GM19455 (cell line): Measurements from ENCODE around the gene MAPK10.

ENCODE experiments used
- ATAC-seq: cut with Tn5 transposase; IDR thresholded peaks from one replicate; pipeline ENCODE4 v1.9.1; 2021; ENCODE audit not compliant: unreplicated experiment

The MAPK10 gene

GRCh38 chr4:86279293-86279960 is 80.4 kb downstream of the MAPK10 start:
- ATAC-seq, result no peak

DNA sequence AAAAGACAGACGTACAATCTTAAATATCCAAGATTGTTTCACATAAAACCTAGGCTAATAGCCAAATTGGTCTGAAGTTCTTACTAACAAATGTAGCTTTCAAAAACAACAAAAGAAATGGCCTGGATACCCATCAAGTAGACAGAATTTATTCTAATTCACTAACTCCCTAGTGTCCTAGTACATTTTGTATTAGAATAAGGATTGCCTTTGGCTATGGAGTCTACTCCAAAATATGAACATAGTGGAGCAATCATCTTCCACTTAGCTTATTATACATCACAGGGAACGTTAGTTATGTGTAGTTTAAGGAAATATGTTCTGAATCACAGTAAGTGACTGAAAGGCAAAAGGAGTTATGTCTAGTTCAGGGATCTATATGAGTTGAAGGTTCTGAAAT is 81.7 kb downstream of the MAPK10 start:
- ATAC-seq, result no peak

DNA sequence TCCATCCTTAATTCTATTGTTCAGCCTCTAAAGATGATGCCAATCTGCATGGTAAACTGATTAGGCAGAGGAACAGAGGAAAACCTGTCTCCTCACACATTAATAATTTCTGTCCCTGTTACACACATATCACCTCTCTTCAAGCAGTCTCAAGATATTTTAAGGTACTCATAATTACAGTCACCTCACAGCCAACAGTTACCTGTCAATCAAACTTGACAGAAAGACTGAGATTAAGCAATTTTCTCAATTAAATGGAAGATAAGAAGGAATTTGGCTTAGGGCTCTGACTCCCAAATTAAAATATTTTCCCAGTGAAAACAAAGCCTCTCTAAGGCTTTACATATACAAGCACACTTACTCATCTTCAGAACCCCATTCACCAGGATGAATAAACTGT is 85.2 kb downstream of the MAPK10 start:
- ATAC-seq, result no peak

GRCh38 chr4:86272669-86273068 is 87.2 kb downstream of the MAPK10 start:
- ATAC-seq, result no peak

DNA sequence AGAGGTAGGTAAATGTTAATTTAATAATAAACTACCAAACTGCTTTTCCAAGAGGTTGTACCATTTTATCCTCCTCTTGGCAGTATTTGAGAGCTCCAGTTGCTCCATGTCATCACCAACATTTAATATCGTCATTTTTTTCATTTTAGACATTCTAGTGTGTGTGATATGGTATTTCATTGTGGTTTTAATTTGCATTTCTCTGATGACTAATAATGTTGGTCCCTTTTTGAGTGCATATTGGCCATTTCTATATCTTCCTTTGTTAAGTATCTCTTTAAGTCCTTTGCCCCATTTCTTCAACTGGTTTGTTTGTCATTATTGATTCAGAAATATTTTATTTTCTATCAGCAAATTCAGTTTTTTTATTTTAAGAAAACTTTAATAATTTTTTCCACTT is 88.8 kb downstream of the MAPK10 start:
- ATAC-seq, result no peak

- no peak for ATAC-seq
Observed at GRCh38 chr4:86269354-86269753, 90.5 kb downstream of the MAPK10 start.

DNA sequence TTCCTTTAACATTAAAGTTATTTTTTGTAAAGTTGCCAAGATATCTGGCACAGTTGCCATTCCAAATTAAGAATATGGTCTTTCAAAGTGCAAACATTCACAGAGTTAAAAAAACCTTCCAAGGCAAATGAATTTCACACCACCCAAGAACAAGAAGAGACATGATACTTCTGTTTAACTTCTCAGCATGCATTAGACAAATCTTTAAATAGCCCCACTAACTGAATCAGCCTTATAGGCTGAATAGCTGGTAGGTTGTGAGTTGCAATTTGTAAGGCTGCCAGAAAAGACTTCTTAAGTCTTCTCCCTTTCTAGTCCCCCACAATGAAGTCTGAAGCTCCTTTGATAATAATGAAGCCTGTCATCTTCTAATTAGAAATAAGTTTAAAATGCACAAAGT is 95.6 kb downstream of the MAPK10 start:
- no peak for ATAC-seq

DNA sequence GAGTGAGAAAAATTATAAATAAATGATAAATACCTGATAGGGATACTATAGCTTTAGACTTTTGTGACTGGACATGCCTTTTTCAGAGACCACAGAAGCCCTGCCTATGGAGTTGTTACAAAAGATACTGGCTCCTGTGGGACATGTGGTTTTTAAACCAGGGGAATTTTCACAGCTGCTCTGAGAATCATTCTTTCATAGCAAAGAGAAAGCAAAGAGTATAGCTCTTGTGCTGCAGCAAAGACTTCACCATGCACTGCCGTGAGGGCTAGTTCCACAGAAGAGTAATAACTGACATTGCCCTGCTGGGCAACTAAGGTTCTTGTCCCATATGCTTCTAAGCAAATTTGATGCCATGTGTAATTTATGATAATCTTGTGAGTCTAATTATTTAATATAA is 98.2 kb downstream of the MAPK10 start:
- no peak for ATAC-seq

DNA sequence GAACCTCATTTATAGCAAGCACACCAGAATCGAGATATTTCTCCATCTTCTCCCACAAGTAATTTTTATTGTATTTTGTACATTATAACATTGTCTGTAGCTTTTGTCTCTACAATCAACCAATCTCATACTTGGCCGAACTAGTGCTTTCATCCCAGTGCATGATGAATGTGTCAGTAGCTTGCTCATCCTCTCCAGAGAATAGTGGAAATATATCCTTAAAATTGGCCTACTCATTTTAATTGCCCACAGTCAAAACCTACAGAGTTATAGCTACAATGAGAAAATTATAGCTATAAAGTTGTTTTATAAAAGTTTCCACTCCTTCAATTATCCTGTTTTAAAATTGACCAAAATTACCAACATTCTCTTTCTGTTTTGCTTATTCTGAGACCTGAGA is 103.8 kb downstream of the MAPK10 start:
- ATAC-seq, result no peak

GRCh38 chr4:86250619-86251018 is 109.2 kb downstream of the MAPK10 start:
- ATAC-seq, result no peak

GRCh38 chr4:86250006-86250405 is 109.8 kb downstream of the MAPK10 start:
- ATAC-seq, result no peak

DNA sequence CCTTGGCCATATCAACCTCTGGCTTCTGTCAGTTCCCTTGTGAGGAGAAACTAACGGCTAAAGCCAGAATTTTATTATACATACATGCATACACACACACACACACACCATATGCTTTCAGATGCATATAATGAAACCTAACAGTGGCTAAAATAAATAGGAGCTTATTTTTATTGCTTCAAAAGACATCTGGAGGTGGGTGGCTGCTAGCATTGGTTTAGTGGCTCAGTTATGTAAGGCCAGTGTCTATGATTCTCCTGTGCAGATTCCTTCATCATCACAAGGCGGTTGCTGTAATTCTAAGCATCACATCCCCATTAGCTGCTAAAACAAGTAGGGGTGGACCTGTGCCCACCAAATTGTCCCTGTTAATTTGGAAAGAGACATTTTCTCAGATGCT is 110.8 kb downstream of the MAPK10 start:
- ATAC-seq, result no peak

- ATAC-seq, result no peak
Observed at GRCh38 chr4:86247906-86248305, 111.9 kb downstream of the MAPK10 start.

DNA sequence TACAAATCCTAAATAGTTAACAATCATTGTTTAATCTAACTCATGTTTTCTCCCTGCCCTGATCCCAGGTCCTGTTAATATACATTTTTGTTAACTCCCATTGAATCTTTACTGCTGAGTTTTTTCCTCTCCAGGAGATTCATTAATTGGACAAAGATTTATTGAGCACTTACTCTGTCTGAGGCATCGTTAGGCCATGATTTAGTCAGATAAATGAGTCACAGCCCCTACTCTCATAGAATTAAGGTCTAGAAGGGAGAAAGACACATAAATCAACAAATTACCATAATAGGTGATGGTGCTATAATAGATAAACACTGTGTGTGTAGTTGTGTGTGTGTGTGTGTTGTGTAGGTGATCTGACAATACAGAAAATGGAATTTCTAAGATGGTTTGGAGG is 112.5 kb downstream of the MAPK10 start:
- no peak for ATAC-seq

DNA sequence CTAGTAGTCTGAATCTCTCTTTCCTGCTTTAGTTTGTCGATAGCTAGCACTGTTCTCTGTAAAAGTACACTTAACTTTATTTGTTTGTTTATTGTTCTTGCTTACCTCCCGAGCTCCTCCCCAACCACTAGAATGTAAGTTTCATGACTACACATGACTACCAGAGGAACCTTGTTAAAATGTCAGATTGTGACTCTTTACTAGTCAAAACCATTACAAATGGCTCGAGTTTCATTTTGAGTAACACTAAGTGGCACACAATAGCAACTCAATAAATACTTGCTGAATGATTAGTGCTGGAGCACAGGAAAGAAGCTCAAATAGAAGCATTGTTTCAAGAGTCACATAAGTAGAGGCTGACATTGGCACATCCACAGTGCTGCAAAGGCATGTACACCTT is 116.1 kb downstream of the MAPK10 start:
- no peak for ATAC-seq

DNA sequence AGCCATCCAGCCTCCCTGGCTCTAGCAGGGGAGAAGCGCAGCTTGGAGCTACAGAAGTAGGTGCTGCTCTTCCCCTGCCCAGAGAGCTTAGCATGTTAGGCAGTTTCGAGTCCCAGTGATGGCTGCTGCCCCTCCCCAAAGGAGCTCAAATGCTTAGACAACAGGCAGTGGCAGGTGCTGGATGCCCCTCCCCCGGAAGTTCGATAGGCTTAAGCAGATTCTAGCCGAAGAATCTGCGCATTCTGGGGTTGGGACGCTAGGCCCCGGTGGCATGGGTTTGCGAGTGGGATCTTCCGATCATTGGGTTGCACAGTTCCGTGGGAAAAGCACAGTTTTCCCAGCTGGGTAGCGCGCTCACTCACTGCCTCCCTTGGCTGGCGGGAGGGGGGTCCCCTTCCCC is 117.2 kb downstream of the MAPK10 start:
- no peak for ATAC-seq

DNA sequence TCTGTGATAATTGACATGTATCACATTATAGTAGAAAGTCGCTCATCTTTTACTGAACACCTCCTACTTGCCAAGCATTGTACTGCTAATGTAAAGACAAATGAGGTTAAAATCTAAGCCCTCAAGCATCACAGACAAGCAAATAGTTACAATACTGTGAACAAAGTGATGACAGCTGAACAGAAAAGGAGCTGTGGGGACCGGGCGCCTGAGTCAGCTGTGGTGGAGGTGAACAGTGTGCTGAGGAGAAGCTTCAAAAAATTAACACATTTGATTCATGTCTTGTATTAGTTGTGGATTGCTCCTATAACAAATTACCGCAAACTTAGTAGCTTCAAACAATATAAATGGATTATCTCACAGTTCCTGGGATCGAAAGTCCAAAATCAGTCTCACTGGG is 124.3 kb downstream of the MAPK10 start:
- no peak for ATAC-seq

DNA sequence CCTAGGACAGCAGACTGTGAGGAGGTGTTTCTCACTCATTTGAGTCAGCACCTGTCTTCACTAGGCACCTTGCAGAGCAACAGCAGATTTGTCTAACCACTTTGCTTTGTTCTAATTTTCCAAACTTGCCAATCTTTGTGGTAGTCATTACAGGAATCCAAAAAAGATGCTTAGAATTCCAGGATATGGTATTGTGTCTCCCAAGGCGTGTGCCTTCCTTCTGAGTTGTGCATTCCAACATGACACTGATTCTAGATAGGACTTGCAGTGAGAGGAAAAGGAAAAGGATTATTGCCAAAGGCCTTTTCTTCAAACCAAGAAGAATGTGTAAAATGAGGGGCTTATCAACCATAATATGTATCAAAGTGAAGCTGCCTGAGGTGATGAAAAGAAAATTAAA is 126.2 kb downstream of the MAPK10 start:
- ATAC-seq, result no peak

DNA sequence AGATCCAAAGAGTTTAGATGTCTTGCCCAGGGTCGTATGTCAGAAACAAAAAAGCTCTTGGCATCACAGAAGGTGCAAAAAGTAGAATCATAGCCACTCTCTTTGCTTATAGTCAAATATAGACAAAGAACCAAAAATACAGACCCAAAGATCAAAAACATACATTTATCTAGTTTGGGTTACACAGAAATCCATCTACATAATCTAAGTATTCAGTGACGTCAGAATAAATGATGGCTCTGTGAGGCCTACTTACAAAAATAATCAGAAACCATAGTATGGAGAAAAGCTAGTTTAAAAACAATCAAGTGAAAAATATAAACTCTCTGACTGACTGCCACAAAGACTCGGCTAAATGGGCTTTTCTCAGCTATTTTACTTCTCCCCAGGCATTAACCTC is 126.8 kb downstream of the MAPK10 start:
- ATAC-seq, result no peak

- no peak for ATAC-seq
Observed at GRCh38 chr4:86223472-86223871, 136.4 kb downstream of the MAPK10 start.

GRCh38 chr4:86221002-86221401 is 138.9 kb downstream of the MAPK10 start:
- no peak for ATAC-seq

DNA sequence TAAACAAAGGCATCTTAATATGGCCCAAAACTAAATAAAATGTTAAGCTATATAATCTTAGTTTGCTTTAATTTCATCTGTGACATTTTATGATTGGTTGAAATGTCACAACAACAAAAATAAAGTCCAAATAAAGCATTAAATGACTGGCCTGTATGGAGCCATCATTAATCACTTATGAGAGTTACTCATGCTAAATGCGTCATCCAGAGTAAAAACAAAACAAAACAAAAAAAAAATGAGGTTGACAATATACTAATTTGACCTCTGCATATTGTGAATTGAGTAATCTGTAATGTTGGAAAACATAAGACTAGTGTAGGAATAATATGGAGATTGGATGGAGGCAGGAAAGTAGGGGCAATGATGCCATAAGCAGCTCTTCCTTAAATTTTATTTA is 139.7 kb downstream of the MAPK10 start:
- ATAC-seq, result no peak

DNA sequence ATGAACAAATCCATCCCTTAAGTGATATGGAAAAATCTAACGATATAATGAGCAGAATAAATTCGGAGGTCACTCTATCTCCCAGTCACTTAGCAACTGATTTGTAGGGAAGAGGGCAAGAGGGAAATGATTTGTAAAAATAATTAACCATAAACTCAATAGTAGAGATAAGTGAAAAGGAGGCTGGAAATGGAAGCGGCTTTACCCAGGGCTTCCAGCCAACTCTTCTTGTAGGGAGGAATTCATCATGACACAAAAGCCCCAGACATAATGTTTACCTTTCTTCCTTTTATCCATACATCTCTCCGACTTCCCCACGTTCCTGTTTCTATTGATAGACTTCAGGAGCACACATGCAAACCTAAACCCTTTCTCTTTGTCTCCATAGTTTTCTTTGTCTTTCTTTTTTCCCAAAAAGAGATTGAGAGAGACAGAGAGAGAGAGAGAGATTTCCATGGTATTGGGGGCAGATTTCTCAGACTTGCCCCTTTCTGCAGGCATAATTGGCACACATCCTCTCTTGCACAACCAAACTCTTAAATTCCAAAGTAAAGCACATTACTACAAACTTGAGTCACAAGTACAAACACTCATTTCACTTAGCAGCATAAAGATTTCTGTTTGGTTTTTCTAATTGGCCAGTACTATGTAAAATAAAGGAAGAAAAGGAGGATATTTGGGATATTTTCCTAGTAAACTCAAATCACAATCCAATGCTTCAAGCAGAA is 140.9 kb downstream of the MAPK10 start:
- no peak for ATAC-seq
